Small intestine (tissue), 7 donors: ENCODE data around the gene ZNF575. TPM values are rescaled to one million over a fixed set of nuclear protein-coding genes. Genes with fewer than 3 reads are reported as not detected.
A peak's percentile ranks its signal among the peaks of the same experiment; 100 is the strongest.

ENCODE experiments used
- DNase-seq, 2 donors: peaks; one replicate each; pipeline versions ENCODE4 v3.0.0 to v3.0.0-alpha.2; 2013
- FAIRE-seq: peaks from 2 replicates; lab custom pipeline; 2012; peaks lifted over from hg19 to GRCh38; lab: Jason Lieb, UNC
- H3K27ac ChIP-seq, 3 donors: one replicate each; pipeline ENCODE4 v1.5.1; 2013; ENCODE audit warnings: low read length in 2 of 3, mild to moderate bottlenecking in 2 of 3, control low read depth in 1 of 3, inconsistent platforms in 1 of 3, low read depth in 1 of 3, moderate library complexity in 1 of 3
- H3K27me3 ChIP-seq, 3 donors: one replicate each; pipeline ENCODE4 v1.6.1; 2013; ENCODE audit warnings: low read length in 3 of 3, inconsistent platforms in 1 of 3; ENCODE audit not compliant: control insufficient read depth in 3 of 3, insufficient read depth in 3 of 3
- H3K36me3 ChIP-seq, 3 donors: one replicate each; pipeline ENCODE4 v1.6.1; 2013; ENCODE audit warnings: low read length in 3 of 3, inconsistent platforms in 1 of 3, low read depth in 1 of 3, mild to moderate bottlenecking in 1 of 3, moderate library complexity in 1 of 3; ENCODE audit not compliant: control insufficient read depth in 3 of 3, insufficient read depth in 2 of 3
- H3K4me1 ChIP-seq, 3 donors: one replicate each; pipeline ENCODE4 v1.6.1; 2013; ENCODE audit warnings: low read length in 2 of 3, inconsistent platforms in 1 of 3, low read depth in 1 of 3, mild to moderate bottlenecking in 1 of 3, moderate library complexity in 1 of 3; ENCODE audit not compliant: control insufficient read depth in 3 of 3, insufficient read depth in 2 of 3
- H3K4me3 ChIP-seq, 3 donors: one replicate each; pipeline ENCODE4 v1.5.1; 2013; ENCODE audit warnings: low read length in 3 of 3, control low read depth in 1 of 3, inconsistent platforms in 1 of 3, low read depth in 1 of 3, mild to moderate bottlenecking in 1 of 3, moderate library complexity in 1 of 3
- H3K9me3 ChIP-seq, 2 donors: one replicate each; pipeline ENCODE4 v1.6.1; 2013; ENCODE audit warnings: low read depth in 1 of 2, low read length in 1 of 2; ENCODE audit not compliant: control insufficient read depth in 2 of 2, insufficient read depth in 1 of 2
- WGBS, 3 donors: extraction: QIAGEN DNeasy Blood & Tissue Kit; methylation state at CpG; one replicate each; pipeline ENCODE4 v1.1.7; 2013; 5-methylcytosine and 5-hydroxymethylcytosine counted together
- polyA plus RNA-seq, 4 donors: library from polyadenylated mRNA; stranded (reverse) in 3 of 4; unstranded in 1 of 4; fragments of 200-250 nt in 3 of 4; fragments of 120-200 nt in 1 of 4; gene quantifications; one replicate each; pipeline versions ENCODE4 v1.2.1 to v1.2.3, GENCODE V29; 2013
- donor health status: healthy with polysubstance abuse.
- donor health status: control.
- donor health status: control.
- donor health status: Bipolar disorder and iron deficiency.
- donor health status: healthy.

ZNF575 gene
- polyA plus RNA-seq, 4 donors, result 1.1 to 4.5 (median 1.9) TPM

GRCh38 chr19:43527860-43528622 lies 4.9 kb upstream of the ZNF575 start:
- no peak for FAIRE-seq
- 20 to 34% (median 30%) methylated on average over 13 of the region's 13 CpGs for WGBS, 3 donors
- Histone ChIP-seq H3K27me3 (no peaks in the 10 kb centered on the region), H3K4me3 (peak overlapping the region in 1 of 3 donors; percentile 96), H3K36me3 (peaks cover 0 to 5% (median 0%) of the 10 kb centered on the region in 3 donors), H3K4me1 (peaks cover 0 to 20% (median 6%) of the 10 kb centered on the region in 3 donors), H3K9me3 (no peaks in the 10 kb centered on the region), H3K27ac (peak overlapping the region in 2 of 3 donors; percentile 74 to 84)
- peak; percentile 40 to 52 for DNase-seq

- 1 to 2% (median 1%) methylated on average over 16 of the region's 16 CpGs for WGBS, 3 donors
- DNase-seq (peak; percentile 72 to 86), FAIRE-seq (no peak)
- H3K4me1 ChIP-seq, result peaks cover 0 to 18% (median 0%) of the 10 kb centered on the region in 3 donors
- peak overlapping the region; percentile 80 to 95 (median 94) for H3K27ac ChIP-seq
- peaks cover 0 to 8% (median 2%) of the 10 kb centered on the region in 3 donors for H3K36me3 ChIP-seq
- peak overlapping the region; percentile 2 to 62 (median 48) for H3K4me3 ChIP-seq
- H3K9me3 ChIP-seq, result no peaks in the 10 kb centered on the region
- no peaks in the 10 kb centered on the region for H3K27me3 ChIP-seq
These were observed 422 bp upstream of the ZNF575 start for GRCh38 chr19:43532571-43532961.

GRCh38 chr19:43533546-43534304 lies 737 bp downstream of the ZNF575 start:
- 0 to 1% (median 1%) methylated on average over 39 to 41 of the region's 41 CpGs for WGBS, 3 donors
- FAIRE-seq (no peak), DNase-seq (peak; percentile 97 to 99)
- Histone ChIP-seq H3K27ac (peak overlapping the region; percentile 75 to 95 (median 94)), H3K36me3 (peaks cover 0 to 13% (median 2%) of the 10 kb centered on the region in 3 donors), H3K4me3 (peak overlapping the region; percentile 38 to 62 (median 48)), H3K27me3 (no peaks in the 10 kb centered on the region), H3K4me1 (peaks cover 0 to 11% (median 0%) of the 10 kb centered on the region in 3 donors), H3K9me3 (peaks cover 0 to under 1% of the 10 kb centered on the region in 2 donors)

- peak overlapping the region in 1 of 3 donors; percentile 48 for H3K4me3 ChIP-seq
- peak overlapping the region in 2 of 3 donors; percentile 94 to 95 for H3K27ac ChIP-seq
- FAIRE-seq (no peak), DNase-seq (no peak)
- H3K9me3 ChIP-seq, result peaks cover 0 to 2% of the 10 kb centered on the region in 2 donors
- no peaks in the 10 kb centered on the region for H3K27me3 ChIP-seq
- peaks cover 0 to 13% (median 2%) of the 10 kb centered on the region in 3 donors for H3K36me3 ChIP-seq
- H3K4me1 ChIP-seq, result peaks cover 0 to 11% (median 0%) of the 10 kb centered on the region in 3 donors
- 27 to 42% (median 28%) methylated on average over 17 of the region's 17 CpGs for WGBS, 3 donors
These were observed 1.4 kb downstream of the ZNF575 start for GRCh38 chr19:43534305-43534815.

- Histone ChIP-seq H3K9me3 (peaks cover 0 to 2% of the 10 kb centered on the region in 2 donors), H3K4me3 (no peak overlapping the region), H3K27me3 (no peaks in the 10 kb centered on the region), H3K36me3 (peaks cover 0 to 20% (median 2%) of the 10 kb centered on the region in 3 donors), H3K4me1 (peaks cover 0 to 11% (median 0%) of the 10 kb centered on the region in 3 donors), H3K27ac (peak overlapping the region in 2 of 3 donors; percentile 94 to 95)
- FAIRE-seq, result no peak
- peak; percentile 45 to 73 for DNase-seq
- WGBS, 3 donors, result 63 to 79% (median 68%) methylated on average over 30 to 62 of the region's 62 CpGs
These were observed 2.1 kb downstream of the ZNF575 start for GRCh38 chr19:43534816-43535761.

- H3K4me1 ChIP-seq, result peaks cover 0 to 4% (median 0%) of the 10 kb centered on the region in 3 donors
- H3K27ac ChIP-seq, result no peak overlapping the region
- H3K9me3 ChIP-seq, result peaks cover 0 to 2% of the 10 kb centered on the region in 2 donors
- FAIRE-seq (no peak), DNase-seq (no peak)
- no peaks in the 10 kb centered on the region for H3K27me3 ChIP-seq
- no peak overlapping the region for H3K4me3 ChIP-seq
- peaks cover 0 to 54% (median 10%) of the 10 kb centered on the region in 3 donors for H3K36me3 ChIP-seq
These were observed 5.9 kb downstream of the ZNF575 start for GRCh38 chr19:43538922-43539321.

GRCh38 chr19:43540381-43540780 lies 7.4 kb downstream of the ZNF575 start:
- DNase-seq, result no peak
- Histone ChIP-seq H3K36me3 (peaks cover 0 to 69% (median 11%) of the 10 kb centered on the region in 3 donors), H3K27me3 (no peaks in the 10 kb centered on the region), H3K9me3 (peaks cover 0 to 2% of the 10 kb centered on the region in 2 donors), H3K27ac (no peak overlapping the region), H3K4me3 (no peak overlapping the region), H3K4me1 (no peaks in the 10 kb centered on the region)
- 98 to 99% (median 98%) methylated on average over 3 of the region's 3 CpGs for WGBS, 3 donors
- no peak for FAIRE-seq
